Measurements from ENCODE around the gene JAZF1.
A peak's percentile ranks its signal among the peaks of the same experiment; 100 is the strongest.

JAZF1 gene

DNA sequence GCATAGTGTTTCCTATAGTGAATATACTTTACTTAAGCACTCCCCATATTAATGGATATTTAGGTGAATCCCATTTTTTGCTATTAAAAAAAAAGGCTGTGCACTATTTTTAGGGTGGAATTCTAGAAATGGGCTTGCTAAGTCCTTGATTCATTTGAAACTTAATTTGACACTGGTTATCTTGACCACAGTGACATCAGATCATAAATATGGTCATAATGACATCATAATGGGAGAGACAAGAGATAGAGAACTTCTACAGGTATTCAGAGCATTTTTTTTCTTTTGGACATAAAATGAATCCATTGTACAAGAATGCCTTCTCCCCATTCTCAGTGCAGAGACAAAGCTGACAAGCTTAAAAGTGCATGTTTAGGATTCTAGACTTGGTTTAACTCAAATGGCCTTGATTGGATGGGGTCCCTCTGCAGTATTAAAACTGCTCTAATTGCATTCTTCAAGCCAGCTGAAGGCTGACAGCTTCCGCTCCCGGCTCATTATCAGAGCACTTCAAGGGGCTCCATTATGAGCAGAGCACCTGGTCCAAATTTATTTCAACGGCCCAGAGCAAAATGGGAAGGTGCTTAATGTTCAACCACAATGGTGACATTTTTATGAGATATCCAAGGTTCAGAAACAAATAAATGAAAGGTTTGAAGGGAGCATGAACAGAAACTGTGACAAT lies 104.8 kb downstream of the JAZF1 start (continued):
- TF ChIP-seq, protein P1, sequence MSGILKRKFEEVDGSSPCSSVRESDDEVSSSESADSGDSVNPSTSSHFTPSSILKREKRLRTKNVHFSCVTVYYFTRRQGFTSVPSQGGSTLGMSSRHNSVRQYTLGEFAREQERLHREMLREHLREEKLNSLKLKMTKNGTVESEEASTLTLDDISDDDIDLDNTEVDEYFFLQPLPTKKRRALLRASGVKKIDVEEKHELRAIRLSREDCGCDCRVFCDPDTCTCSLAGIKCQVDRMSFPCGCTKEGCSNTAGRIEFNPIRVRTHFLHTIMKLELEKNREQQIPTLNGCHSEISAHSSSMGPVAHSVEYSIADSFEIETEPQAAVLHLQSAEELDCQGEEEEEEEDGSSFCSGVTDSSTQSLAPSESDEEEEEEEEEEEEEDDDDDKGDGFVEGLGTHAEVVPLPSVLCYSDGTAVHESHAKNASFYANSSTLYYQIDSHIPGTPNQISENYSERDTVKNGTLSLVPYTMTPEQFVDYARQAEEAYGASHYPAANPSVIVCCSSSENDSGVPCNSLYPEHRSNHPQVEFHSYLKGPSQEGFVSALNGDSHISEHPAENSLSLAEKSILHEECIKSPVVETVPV (CRISPR knock-in tag; IDR thresholded peaks at IDR 0.05): peak; percentile 93
- TF ChIP-seq ESRRG (CRISPR knock-in tag; IDR thresholded peaks at IDR 0.05) (peak; percentile 85; the same call in 1 of the 2 replicates), BACH2 (CRISPR knock-in tag; IDR thresholded peaks at IDR 0.05; ENCODE audit: borderline replicate concordance) (no peak), TOX (CRISPR knock-in tag; IDR thresholded peaks at IDR 0.05; ENCODE audit: borderline replicate concordance) (no peak), CSDC2 (CRISPR knock-in tag; IDR thresholded peaks at IDR 0.05) (peak; percentile 63)
- TF ChIP-seq, protein P2, sequence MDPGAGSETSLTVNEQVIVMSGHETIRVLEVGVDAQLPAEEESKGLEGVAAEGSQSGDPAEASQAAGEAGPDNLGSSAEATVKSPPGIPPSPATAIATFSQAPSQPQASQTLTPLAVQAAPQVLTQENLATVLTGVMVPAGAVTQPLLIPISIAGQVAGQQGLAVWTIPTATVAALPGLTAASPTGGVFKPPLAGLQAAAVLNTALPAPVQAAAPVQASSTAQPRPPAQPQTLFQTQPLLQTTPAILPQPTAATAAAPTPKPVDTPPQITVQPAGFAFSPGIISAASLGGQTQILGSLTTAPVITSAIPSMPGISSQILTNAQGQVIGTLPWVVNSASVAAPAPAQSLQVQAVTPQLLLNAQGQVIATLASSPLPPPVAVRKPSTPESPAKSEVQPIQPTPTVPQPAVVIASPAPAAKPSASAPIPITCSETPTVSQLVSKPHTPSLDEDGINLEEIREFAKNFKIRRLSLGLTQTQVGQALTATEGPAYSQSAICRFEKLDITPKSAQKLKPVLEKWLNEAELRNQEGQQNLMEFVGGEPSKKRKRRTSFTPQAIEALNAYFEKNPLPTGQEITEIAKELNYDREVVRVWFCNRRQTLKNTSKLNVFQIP (CRISPR knock-in tag; IDR thresholded peaks at IDR 0.05; ENCODE audit: borderline replicate concordance, low read depth): peak; percentile 87; the same call in 1 of the 2 replicates

DNA sequence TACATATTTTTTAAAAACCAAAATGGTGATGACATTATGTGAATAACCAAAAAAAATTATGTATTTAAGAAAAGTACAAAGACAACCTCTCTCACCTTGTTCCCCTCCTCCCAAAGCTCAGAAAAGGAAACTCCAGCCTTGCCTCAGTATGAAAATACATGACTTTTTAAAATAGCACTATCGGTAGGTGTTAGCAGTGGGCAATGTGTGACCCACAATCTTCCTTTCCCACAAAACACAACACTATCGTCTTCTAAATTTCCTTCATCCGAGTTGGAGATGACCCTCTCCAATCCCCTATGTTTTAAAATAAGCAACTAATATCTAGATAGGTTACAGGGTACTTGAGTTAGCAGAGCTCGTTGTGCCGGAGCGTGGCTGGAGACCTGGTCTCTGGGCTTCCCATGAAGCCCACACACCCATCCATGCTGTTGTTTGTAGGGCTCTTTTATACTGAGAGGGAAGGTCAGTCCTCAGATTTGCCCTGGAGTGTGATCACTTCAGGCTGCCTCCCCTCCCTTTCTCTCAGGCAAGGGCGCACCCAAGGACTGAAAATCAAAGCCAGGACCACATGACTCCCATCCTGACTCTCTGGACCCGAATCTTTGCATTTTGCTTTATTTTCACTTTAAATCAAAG lies 107.6 kb downstream of the JAZF1 start:
- no peak for ATAC-seq
- TF ChIP-seq RARB (CRISPR knock-in tag; IDR thresholded peaks at IDR 0.05) (no peak), TCF4 (CRISPR knock-in tag; IDR thresholded peaks at IDR 0.05; ENCODE audit: borderline replicate concordance) (no peak), BACH2 (CRISPR knock-in tag; IDR thresholded peaks at IDR 0.05; ENCODE audit: borderline replicate concordance) (no peak), ZNF565 (CRISPR knock-in tag; conservative IDR thresholded peaks at IDR 0.05; ENCODE audit: low read depth) (no peak), ESRRG (CRISPR knock-in tag; IDR thresholded peaks at IDR 0.05) (no peak), SNAI2 (CRISPR knock-in tag; IDR thresholded peaks at IDR 0.05) (no peak), ZNF70 (CRISPR knock-in tag; IDR thresholded peaks at IDR 0.05) (no peak), ARNTL (CRISPR knock-in tag; IDR thresholded peaks at IDR 0.05; ENCODE audit: borderline replicate concordance, low read depth) (no peak), PPARA (CRISPR knock-in tag; IDR thresholded peaks at IDR 0.05; ENCODE audit: borderline replicate concordance) (no peak)
- TF ChIP-seq, protein P3, sequence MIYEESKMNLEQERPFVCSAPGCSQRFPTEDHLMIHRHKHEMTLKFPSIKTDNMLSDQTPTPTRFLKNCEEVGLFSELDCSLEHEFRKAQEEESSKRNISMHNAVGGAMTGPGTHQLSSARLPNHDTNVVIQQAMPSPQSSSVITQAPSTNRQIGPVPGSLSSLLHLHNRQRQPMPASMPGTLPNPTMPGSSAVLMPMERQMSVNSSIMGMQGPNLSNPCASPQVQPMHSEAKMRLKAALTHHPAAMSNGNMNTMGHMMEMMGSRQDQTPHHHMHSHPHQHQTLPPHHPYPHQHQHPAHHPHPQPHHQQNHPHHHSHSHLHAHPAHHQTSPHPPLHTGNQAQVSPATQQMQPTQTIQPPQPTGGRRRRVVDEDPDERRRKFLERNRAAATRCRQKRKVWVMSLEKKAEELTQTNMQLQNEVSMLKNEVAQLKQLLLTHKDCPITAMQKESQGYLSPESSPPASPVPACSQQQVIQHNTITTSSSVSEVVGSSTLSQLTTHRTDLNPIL (CRISPR knock-in tag; IDR thresholded peaks at IDR 0.05; ENCODE audit: low read depth): no peak
- TF ChIP-seq, protein P4, sequence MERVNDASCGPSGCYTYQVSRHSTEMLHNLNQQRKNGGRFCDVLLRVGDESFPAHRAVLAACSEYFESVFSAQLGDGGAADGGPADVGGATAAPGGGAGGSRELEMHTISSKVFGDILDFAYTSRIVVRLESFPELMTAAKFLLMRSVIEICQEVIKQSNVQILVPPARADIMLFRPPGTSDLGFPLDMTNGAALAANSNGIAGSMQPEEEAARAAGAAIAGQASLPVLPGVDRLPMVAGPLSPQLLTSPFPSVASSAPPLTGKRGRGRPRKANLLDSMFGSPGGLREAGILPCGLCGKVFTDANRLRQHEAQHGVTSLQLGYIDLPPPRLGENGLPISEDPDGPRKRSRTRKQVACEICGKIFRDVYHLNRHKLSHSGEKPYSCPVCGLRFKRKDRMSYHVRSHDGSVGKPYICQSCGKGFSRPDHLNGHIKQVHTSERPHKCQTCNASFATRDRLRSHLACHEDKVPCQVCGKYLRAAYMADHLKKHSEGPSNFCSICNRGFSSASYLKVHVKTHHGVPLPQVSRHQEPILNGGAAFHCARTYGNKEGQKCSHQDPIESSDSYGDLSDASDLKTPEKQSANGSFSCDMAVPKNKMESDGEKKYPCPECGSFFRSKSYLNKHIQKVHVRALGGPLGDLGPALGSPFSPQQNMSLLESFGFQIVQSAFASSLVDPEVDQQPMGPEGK (CRISPR knock-in tag; IDR thresholded peaks at IDR 0.05; ENCODE audit: borderline replicate concordance): no peak
- TF ChIP-seq, protein P5, sequence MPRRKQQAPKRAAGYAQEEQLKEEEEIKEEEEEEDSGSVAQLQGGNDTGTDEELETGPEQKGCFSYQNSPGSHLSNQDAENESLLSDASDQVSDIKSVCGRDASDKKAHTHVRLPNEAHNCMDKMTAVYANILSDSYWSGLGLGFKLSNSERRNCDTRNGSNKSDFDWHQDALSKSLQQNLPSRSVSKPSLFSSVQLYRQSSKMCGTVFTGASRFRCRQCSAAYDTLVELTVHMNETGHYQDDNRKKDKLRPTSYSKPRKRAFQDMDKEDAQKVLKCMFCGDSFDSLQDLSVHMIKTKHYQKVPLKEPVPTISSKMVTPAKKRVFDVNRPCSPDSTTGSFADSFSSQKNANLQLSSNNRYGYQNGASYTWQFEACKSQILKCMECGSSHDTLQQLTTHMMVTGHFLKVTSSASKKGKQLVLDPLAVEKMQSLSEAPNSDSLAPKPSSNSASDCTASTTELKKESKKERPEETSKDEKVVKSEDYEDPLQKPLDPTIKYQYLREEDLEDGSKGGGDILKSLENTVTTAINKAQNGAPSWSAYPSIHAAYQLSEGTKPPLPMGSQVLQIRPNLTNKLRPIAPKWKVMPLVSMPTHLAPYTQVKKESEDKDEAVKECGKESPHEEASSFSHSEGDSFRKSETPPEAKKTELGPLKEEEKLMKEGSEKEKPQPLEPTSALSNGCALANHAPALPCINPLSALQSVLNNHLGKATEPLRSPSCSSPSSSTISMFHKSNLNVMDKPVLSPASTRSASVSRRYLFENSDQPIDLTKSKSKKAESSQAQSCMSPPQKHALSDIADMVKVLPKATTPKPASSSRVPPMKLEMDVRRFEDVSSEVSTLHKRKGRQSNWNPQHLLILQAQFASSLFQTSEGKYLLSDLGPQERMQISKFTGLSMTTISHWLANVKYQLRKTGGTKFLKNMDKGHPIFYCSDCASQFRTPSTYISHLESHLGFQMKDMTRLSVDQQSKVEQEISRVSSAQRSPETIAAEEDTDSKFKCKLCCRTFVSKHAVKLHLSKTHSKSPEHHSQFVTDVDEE (CRISPR knock-in tag; IDR thresholded peaks at IDR 0.05): no peak

DNA sequence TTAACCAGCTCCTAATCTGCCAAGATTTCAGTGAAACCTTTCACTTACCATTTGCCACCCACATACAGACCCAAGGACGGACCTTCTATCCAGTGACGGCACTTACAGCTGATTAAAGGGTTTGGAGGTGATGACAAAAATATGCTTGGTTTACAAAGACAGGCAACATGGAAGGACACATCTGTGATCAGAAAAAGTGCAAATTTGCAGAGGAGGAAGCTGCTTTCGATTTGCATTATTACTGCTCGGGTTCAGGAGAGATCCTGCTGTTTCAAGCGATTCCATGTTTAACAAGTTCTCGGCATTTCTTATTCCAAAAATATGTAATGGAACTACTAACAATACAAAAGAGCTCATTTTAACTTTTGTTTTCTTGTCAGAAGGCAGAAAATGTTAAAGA lies 109.0 kb downstream of the JAZF1 start:
- ATAC-seq: no peak
- TF ChIP-seq ESRRG (CRISPR knock-in tag; IDR thresholded peaks at IDR 0.05): no peak
- TF ChIP-seq TOX (CRISPR knock-in tag; IDR thresholded peaks at IDR 0.05; ENCODE audit: borderline replicate concordance): no peak
- no peak for TF ChIP-seq GLIS3 (CRISPR knock-in tag; IDR thresholded peaks at IDR 0.05)
- TF ChIP-seq, protein P3 (CRISPR knock-in tag; IDR thresholded peaks at IDR 0.05; ENCODE audit: low read depth): no peak
- TF ChIP-seq, protein P5 (CRISPR knock-in tag; IDR thresholded peaks at IDR 0.05): no peak
- TF ChIP-seq, protein P1 (CRISPR knock-in tag; IDR thresholded peaks at IDR 0.05): no peak
- TF ChIP-seq PPARA (CRISPR knock-in tag; IDR thresholded peaks at IDR 0.05; ENCODE audit: borderline replicate concordance): no peak
- no peak for TF ChIP-seq RARB (CRISPR knock-in tag; IDR thresholded peaks at IDR 0.05)
